Transverse colon (tissue), 4 donors: ENCODE data around the gene MAP9. TPM values are rescaled to one million over a fixed set of nuclear protein-coding genes. Genes with fewer than 3 reads are reported as not detected.

Source experiments
- DNase-seq: peaks from one replicate; pipeline ENCODE4 v3.0.0-alpha.2; 2019
- H3K27ac ChIP-seq, 4 donors: fragments of 200-600 bp; sonication (generic); 2 replicates each; pipeline ENCODE4 v1.5.1; 2016 to 2018; ENCODE audit warnings: inconsistent platforms in 4 of 4
- H3K27me3 ChIP-seq: fragments of 200-600 bp; sonication (generic); 2 replicates; pipeline ENCODE4 v1.5.1; 2017; ENCODE audit warnings: inconsistent platforms
- H3K36me3 ChIP-seq, 4 donors: fragments of 200-600 bp; sonication (generic); 2 replicates each; pipeline ENCODE4 v1.5.1; 2017 to 2019; ENCODE audit warnings: inconsistent platforms in 4 of 4
- H3K4me1 ChIP-seq, 4 donors: fragments of 200-600 bp; sonication (generic); 2 replicates each; pipeline ENCODE4 v1.5.1; 2017 to 2020; ENCODE audit warnings: inconsistent platforms in 4 of 4
- H3K4me3 ChIP-seq, 4 donors: fragments of 200-600 bp; sonication (generic); 1 replicate in 1 of 4; 2 replicates in 3 of 4; pipeline versions ENCODE4 v1.5.1 to v1.6.1; 2017 to 2019; ENCODE audit warnings: inconsistent platforms in 4 of 4
- H3K9me3 ChIP-seq, 2 donors: fragments of 200-600 bp; sonication (generic); 2 replicates each; pipeline ENCODE4 v1.5.1; 2017 to 2019; ENCODE audit warnings: inconsistent platforms in 2 of 2
- EP300 ChIP-seq: sonication (generic); formaldehyde crosslinking; IDR thresholded peaks from one replicate; pipeline ENCODE4 v1.6.1; 2017; ENCODE audit warnings: antibody characterized with exemption, low read depth
- POLR2A ChIP-seq: fragments of 450-650 bp; IDR thresholded peaks from one replicate; pipeline ENCODE4 v1.6.1; 2016; ENCODE audit warnings: antibody characterized with exemption, mild to moderate bottlenecking, moderate library complexity
- POLR2AphosphoS5 ChIP-seq, 3 donors: sonication (generic); formaldehyde crosslinking; IDR thresholded peaks; one replicate each; pipeline ENCODE4 v1.6.1; 2016; ENCODE audit warnings: antibody characterized with exemption in 3 of 3
- WGBS, 2 donors: methylation state at CpG; one replicate each; pipeline ENCODE4 v1.1.5; 2018; ENCODE audit warnings: low coverage in 1 of 2; 5-methylcytosine and 5-hydroxymethylcytosine counted together
- in situ Hi-C, 4 donors: fragments of 200-750 bp; cut with MboI; loops; one replicate each; pipeline versions ENCODE4 v1.15.0 to v1.15.1; 2017; ENCODE audit warnings: low sequenced_read_pairs in 3 of 4, low pct_ligation_motif_present in 1 of 4, low pct_unique_long_range_greater_than_20kb in 1 of 4
- intact Hi-C: fragments of 100-400 bp; cut with DNase I; formaldehyde crosslinking; loops from one replicate; pipeline ENCODE4 v1.15.1; 2023; ENCODE audit warnings: low total_unique reads
- total RNA-seq, 4 donors: library from RNA; depleted of rRNA; stranded (reverse); fragments of >200 nt; gene quantifications; one replicate each; pipeline ENCODE4 v1.1.0, GENCODE V29; 2016
- TF ChIP-seq, protein P1 (sequence below), 5 experiments: fragments of 200-600 bp in 3 of 5; fragments of 450-650 bp in 2 of 5; sonication (generic) in 3 of 5; IDR thresholded peaks; 1 replicate in 2 of 5; 2 replicates in 3 of 5; pipeline ENCODE4 v1.5.1; 2016 to 2017; ENCODE audit warnings: antibody characterized with exemption in 5 of 5, inconsistent platforms in 3 of 5, mild to moderate bottlenecking in 2 of 5, moderate library complexity in 1 of 5

The MAP9 gene
- total RNA-seq, 4 donors from 2014 or later = 4.4 to 31.0 (median 7.2) TPM

DNA sequence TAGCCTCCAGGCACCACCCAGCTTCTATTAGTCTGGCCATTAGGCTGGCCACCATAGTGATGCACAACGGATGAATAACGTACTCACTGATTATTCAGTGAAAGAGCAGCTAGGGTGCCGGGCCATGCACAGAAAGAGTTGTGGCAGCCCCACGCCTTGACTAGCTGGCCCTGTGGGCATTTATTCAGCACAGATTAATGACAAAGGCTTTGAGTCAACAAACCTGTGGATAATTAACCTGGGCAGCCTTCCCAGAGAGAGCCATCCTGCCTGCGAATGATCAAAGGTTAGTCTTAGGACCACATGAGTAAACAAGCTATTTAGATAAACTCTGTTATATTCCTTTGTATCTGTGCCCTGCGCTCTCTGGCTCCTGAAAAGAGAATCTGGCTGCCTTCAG is 37.2 kb downstream of the MAP9 start:
- peaks cover 0 to 2% of the 10 kb centered on the region in 2 donors for H3K9me3 ChIP-seq
- no peak overlapping the region for H3K4me3 ChIP-seq
- TF ChIP-seq POLR2AphosphoS5 (IDR thresholded peaks at IDR 0.05) = no peak
- no peak for TF ChIP-seq POLR2A
- TF ChIP-seq, protein P1, sequence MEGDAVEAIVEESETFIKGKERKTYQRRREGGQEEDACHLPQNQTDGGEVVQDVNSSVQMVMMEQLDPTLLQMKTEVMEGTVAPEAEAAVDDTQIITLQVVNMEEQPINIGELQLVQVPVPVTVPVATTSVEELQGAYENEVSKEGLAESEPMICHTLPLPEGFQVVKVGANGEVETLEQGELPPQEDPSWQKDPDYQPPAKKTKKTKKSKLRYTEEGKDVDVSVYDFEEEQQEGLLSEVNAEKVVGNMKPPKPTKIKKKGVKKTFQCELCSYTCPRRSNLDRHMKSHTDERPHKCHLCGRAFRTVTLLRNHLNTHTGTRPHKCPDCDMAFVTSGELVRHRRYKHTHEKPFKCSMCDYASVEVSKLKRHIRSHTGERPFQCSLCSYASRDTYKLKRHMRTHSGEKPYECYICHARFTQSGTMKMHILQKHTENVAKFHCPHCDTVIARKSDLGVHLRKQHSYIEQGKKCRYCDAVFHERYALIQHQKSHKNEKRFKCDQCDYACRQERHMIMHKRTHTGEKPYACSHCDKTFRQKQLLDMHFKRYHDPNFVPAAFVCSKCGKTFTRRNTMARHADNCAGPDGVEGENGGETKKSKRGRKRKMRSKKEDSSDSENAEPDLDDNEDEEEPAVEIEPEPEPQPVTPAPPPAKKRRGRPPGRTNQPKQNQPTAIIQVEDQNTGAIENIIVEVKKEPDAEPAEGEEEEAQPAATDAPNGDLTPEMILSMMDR (IDR thresholded peaks at IDR 0.05) = no peak
- no peak for TF ChIP-seq EP300
- H3K4me1 ChIP-seq = no peaks in the 10 kb centered on the region
- DNase-seq = no peak
- intact Hi-C loops (no loop called here), in situ Hi-C loops (no loop called here)
- no peak overlapping the region for H3K27ac ChIP-seq
- no peaks in the 10 kb centered on the region for H3K36me3 ChIP-seq
- 59% methylated on average over 6 of the region's 6 CpGs; no CpG with 5 or more reads in 1 of the 2 donors for WGBS, 2 donors
- H3K27me3 ChIP-seq = no peaks in the 10 kb centered on the region

GRCh38 chr4:155338196-155338595 is 38.6 kb downstream of the MAP9 start:
- Histone ChIP-seq H3K4me1 (no peaks in the 10 kb centered on the region), H3K36me3 (no peaks in the 10 kb centered on the region), H3K9me3 (peaks cover 0 to 2% of the 10 kb centered on the region in 2 donors), H3K27me3 (no peaks in the 10 kb centered on the region), H3K27ac (no peak overlapping the region), H3K4me3 (no peak overlapping the region)
- in situ Hi-C loops = no loop called here
- 92% methylated on average over 1 of the region's 1 CpG; no CpG with 5 or more reads in 1 of the 2 donors for WGBS, 2 donors
- intact Hi-C loops = no loop called here
- no peak for TF ChIP-seq EP300
- DNase-seq = no peak

DNA sequence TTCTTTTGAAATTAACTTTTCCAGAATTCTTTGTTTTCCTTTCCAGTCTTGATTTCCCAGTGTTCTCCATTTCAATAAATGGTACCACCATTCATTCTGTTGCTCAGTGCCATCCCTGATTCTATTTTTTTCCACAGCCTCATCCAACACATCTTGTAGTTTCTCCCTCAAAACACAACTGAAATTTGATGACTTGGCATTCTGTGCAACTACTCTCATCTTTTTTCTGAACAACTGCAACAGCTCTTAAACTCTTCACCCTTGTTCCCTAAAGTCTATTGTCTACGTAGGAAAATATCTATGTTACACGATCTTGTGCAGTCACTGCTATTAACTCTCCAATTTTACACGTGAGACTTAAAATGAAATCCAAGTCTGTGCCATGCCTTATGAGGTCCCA is 40.5 kb downstream of the MAP9 start:
- WGBS, 2 donors = 72 to 94% methylated on average over 3 of the region's 3 CpGs
- Histone ChIP-seq H3K36me3 (no peaks in the 10 kb centered on the region), H3K4me3 (no peak overlapping the region), H3K27ac (no peak overlapping the region), H3K27me3 (no peaks in the 10 kb centered on the region), H3K4me1 (no peaks in the 10 kb centered on the region), H3K9me3 (peaks cover 0 to 2% of the 10 kb centered on the region in 2 donors)
- in situ Hi-C loops (no loop called here), intact Hi-C loops (no loop called here)
- TF ChIP-seq POLR2A (no peak), EP300 (no peak), POLR2AphosphoS5 (IDR thresholded peaks at IDR 0.05) (no peak)
- TF ChIP-seq, protein P1 (IDR thresholded peaks at IDR 0.05) = no peak
- DNase-seq = no peak

- intact Hi-C loops = no loop called here
- H3K27ac ChIP-seq = no peak overlapping the region
- H3K4me1 ChIP-seq = no peaks in the 10 kb centered on the region
- no peak overlapping the region for H3K4me3 ChIP-seq
- H3K9me3 ChIP-seq = no peaks in the 10 kb centered on the region
- no peaks in the 10 kb centered on the region for H3K27me3 ChIP-seq
- no peak for DNase-seq
- no peaks in the 10 kb centered on the region for H3K36me3 ChIP-seq
- TF ChIP-seq, protein P1 (IDR thresholded peaks at IDR 0.05) = no peak
- no peak for TF ChIP-seq POLR2AphosphoS5 (IDR thresholded peaks at IDR 0.05)
- no peak for TF ChIP-seq EP300
- TF ChIP-seq POLR2A = no peak
- in situ Hi-C loops = no loop called here
Observed at GRCh38 chr4:155331478-155331877, 45.3 kb downstream of the MAP9 start.

DNA sequence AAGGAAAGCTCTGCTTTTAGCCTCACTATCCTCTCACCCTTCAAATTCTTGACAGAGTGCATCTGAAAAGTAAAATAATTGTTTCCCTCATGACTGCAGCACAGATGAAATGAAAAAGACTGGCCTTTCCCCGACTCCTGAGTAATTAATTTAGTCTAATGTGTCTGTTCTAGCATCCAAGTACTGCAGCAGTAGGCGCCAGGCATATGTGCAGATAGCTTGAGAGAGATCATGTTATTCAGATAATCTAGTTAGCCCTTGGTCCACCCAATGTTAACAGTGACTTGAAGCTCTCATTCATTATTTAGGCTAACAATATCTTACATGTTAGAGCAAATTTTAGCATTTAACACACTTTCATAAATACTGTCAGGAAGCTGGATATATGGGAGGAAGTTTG is 54.0 kb downstream of the MAP9 start:
- Histone ChIP-seq H3K27ac (no peak overlapping the region), H3K36me3 (no peaks in the 10 kb centered on the region), H3K4me3 (no peak overlapping the region), H3K27me3 (no peaks in the 10 kb centered on the region), H3K4me1 (no peaks in the 10 kb centered on the region), H3K9me3 (no peaks in the 10 kb centered on the region)
- no peak for DNase-seq
- in situ Hi-C loops = no loop called here
- TF ChIP-seq POLR2AphosphoS5 (IDR thresholded peaks at IDR 0.05) = no peak
- TF ChIP-seq EP300 = no peak
- TF ChIP-seq, protein P1 (IDR thresholded peaks at IDR 0.05) = no peak
- TF ChIP-seq POLR2A = no peak
- intact Hi-C loops = no loop called here
- WGBS, 2 donors = 66 to 77% methylated on average over 2 of the region's 2 CpGs
